Measurements from ENCODE around the gene SPATA4.

The SPATA4 gene

GRCh38 chr4:176189891-176190795 is 5.2 kb downstream of the SPATA4 start:
- no peak for DNase-seq

DNA sequence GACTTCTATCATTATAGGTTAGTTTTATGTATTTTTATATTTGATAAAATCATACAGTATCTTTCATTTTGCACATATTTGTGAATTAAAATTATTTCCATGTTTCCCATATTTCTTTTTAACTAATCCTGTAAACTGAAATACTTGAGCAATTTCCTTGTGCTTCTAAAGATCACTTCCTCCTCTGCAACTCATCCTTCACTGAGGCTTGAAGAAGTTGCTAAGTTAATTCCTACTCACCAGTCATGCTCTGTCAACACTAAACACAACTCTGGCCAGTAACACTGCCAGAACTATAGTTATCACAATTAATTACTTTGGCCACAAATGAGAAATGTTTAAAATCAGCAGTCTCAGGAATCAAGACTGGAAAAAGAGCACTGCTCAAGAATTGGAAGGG is 6.7 kb downstream of the SPATA4 start:
- no peak for DNase-seq

GRCh38 chr4:176187624-176188023 is 7.8 kb downstream of the SPATA4 start:
- no peak for DNase-seq

- no peak for DNase-seq
These were observed 8.6 kb downstream of the SPATA4 start for GRCh38 chr4:176186671-176187395.

GRCh38 chr4:176186067-176186466 is 9.3 kb downstream of the SPATA4 start:
- DNase-seq = no peak

DNA sequence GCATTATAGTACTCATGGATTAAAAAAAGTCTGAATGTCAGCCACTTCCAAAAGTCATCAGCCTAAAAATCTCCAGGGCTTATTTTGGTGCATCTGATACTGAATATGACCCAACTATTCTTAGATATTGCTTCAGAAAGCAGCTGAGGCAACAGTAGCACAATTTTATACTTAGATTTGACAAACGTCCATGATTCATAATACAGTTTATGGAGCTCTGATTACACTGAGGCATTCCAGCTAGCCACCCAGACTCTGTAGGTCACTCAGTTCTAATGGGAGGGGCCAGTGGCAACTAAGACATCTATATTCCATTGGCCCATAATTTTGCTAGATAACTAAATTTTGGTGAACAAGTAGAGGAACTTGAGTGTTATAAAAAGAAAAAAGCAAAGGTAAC is 10.3 kb downstream of the SPATA4 start:
- no peak for DNase-seq

DNA sequence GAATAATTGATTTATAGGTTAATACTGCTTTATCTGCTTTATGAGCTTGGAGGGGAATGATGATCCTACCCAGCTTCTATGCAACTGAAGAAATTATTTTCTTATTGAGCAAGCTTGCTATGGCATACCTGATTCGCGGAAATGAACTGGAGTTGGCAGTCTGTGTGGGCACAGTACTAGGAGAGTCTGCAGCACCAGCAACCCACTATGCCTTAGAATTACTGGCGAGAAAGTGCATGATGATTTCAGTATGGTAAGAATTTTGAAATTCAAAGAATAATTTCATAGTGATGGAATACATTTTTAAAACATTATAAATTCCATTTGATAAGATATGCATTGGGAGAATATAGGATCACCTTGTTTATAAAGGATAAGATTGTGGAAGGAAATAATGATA is 32.3 kb downstream of the SPATA4 start:
- no peak for DNase-seq

DNA sequence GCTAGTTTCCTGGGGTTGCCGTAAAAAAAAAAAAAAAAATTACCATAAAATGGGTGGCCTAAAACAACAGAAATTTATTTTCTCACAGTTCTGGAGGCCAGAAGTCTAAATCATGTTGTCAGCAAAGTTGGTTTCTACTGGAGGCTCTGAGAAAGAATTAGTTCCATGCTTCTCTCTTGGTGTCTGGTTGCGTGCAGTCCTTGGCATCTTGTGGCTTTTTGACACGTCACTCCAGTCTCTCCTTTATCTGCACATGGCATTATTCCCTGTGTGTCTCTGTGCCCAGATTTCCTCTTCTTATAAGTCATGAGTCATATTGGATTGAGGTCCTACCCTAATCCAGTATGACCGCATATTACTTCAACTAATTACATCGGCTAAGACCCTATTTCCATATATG is 38.7 kb downstream of the SPATA4 start:
- DNase-seq = no peak

GRCh38 chr4:176153124-176153523 is 42.3 kb downstream of the SPATA4 start:
- no peak for DNase-seq

DNA sequence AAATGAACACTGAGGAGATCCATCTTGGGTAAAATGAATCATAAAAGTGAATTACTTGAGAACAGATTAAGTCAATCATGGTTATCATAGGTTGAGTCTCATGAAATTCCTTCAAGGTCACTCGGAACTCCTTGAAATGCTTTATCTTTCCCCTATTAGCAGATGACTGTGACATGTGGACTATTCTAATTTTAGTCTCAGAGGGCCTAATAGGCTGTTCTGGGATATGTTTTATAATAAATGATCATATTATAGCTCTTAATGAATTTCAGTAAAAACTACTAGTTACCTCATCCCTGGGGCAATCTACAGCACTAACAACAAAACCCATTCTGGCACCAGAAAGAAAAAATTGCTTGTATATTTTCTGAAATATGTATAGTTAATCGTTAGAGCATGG is 44.7 kb downstream of the SPATA4 start:
- DNase-seq = no peak

DNA sequence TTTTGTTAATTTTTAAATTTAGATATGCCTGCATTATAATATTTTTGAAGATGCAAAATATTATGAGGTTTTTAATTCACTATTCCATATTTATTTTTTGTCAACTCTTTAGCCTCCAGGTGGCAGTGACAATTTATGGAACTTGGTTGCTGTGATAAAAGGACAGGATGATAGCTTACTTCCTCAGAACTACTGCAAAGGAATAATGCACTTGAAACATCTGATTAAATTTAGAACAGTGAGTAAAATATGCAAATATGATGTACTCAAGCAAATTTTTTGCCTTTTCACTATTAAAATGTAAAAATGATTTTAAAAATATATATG is 45.1 kb downstream of the SPATA4 start:
- DNase-seq = no peak

DNA sequence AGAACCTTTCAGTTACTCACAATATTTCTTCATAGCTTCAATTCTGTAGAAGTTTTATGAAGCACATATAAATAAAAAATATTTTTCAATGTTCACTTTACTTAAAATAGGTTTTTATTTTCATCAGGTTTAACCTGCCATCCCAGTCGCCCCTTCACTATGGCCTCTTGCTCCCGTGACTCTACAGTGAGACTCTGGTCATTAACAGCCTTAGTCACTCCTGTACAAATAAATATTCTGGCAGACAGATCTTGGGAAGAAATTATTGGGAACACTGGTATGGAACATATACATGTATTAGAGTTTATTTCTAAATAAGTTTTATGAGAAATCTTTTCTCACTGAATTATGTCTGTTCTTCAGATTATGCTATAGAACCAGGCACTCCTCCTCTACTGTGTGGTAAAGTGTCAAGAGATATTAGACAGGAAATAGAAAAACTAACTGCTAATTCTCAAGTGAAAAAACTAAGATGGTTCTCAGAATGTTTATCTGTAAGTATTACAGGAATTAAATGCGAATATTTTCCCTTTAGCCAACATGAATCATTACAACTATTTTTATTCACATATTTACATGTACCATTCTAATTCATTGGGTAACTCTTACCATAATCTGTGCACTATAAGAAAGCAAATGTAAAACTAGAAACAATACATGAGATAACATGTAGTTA is 45.6 kb downstream of the SPATA4 start:
- no peak for DNase-seq

DNA sequence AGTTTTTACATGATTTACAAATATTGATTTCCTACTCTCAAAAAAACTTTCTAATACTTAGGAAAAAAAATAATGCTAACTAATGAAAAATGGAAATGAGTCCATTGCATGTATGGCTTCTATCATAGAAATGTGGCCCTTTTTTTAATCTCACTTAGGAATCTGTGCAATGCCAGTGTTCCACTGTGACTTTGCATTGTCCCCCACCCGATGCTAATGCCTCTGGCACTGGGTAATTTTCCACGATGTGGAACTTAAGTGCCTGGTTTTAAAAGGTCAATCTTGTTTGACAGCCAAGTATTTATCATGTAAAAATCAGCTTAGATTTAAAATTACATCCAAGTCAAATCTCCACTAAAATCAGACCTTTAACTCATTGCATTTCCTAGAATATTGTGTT is 53.1 kb downstream of the SPATA4 start:
- no peak for DNase-seq

GRCh38 chr4:176139518-176139917 is 55.9 kb downstream of the SPATA4 start:
- DNase-seq = no peak

- no peak for DNase-seq
These were observed 57.8 kb downstream of the SPATA4 start for GRCh38 chr4:176137631-176138030.

DNA sequence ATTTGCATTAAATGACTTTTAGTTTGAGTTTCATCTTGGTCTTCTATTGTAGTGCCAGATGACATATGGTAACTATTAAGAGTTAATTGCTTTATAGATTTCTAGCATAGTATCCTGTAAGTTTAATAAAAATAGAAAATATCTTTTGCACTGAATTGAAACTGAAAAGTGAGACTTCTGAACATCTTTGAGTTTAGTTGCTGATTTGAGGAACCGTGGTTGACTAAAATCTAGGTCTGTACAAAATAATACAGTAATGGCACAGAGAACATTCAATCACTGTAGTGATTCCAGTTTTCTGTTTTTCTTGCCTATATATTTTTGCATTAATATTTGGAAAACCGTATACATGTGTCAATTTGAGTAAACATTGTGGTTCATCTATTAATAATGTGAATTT is 60.7 kb downstream of the SPATA4 start:
- DNase-seq = no peak

Measured in activated naive CD4-positive, alpha-beta T cell treated with Interleukin-2 at 50 U/mL for 16 hours (primary cell).